ENCODE data around the gene BARX2.

- TF ChIP-seq CTCF (IDR thresholded peaks at IDR 0.05; ENCODE audit: extremely low read depth in 1 of 2, insufficient read depth in 1 of 2, low read depth in 1 of 2, low read length in 2 of 2) (no peak), POLR2AphosphoS5 (IDR thresholded peaks at IDR 0.05; ENCODE audit: insufficient read depth, low read depth, low read length) (no peak)
Observed at GRCh38 chr11:129394709-129395108, 19.1 kb downstream of the BARX2 start.

Data from endothelial cell of umbilical vein (primary cell).